HG02852 (cell line): ENCODE measurements around the gene LRCH1.

Experiments
- ATAC-seq: cut with Tn5 transposase; IDR thresholded peaks from one replicate; pipeline ENCODE4 v1.9.1; 2021; ENCODE audit warnings: mild to moderate bottlenecking, moderate library complexity; ENCODE audit not compliant: unreplicated experiment

The LRCH1 gene

DNA sequence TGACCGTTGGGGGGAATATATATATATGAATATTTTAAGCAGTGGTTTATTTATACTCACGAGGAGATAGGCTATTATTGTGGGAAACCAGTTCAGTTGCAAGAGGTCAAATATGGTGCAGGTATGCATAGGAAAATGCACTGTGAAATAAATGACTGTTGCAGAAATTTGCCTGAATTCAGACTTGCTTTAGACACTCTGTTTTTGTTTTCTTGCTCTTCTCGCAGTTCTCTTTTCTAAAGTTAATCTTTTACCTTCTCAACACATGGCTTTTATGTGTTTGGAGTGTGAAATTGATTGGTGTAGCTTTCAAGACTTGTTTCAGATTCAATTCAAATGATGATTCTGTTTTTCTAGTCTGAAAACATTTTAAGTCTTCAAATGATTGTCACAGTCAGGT, 109.7 kb downstream of the LRCH1 start:
- no peak for ATAC-seq

DNA sequence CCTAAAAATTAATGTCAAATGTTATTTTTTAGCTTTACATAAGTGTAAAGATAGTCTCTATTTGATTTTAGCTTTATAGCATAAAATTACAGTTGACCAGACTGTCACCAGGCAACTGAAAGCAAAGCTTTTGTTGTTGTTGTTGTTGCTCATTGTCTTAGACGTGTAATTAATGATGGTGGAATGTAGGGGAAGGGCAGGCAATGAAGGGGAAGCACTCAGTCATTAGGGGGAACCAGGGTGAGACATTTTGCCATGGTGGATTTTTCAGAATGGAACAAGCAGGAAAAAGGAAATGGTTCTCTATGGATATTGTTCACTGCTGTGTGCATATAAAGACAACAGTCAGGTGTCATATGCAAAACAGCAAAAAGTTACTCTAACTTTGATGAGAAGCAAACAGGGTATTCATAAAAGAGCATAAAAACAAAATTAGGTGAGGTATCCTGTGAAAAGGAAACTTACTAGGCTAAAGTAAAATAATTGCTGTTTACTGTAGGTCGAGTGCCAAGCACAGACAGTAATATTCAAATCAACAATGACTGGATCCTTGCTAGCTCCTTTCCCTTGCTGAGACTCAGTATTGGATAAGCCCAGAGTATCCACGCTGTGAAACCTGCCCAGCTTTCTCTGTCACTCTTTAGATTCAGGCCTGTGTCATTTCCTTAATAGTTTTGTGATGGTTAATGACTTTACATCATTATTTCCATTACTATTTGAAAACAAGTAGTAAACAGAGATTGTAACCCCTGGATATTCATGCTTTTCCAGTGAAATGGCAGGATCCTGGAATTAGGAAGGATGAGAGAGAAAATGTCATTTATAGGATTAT, 110.5 kb downstream of the LRCH1 start:
- no peak for ATAC-seq

DNA sequence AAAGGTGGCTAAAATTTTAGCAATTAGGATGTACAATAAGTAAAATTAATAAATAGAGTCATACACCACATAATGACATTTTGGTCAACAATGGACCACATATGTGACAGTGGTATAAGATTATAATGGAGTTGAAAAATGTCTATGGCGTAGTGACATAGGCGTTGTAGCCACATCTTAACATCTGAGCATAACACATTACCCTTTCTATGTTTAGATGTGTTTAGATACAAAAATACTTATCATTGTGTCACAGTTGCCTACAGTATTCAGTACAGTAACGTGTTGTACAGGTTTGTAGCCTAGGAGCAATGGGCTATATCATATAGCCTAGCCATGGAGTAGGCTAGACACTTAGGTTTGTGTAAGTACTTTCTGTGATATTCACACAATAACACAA, 111.2 kb downstream of the LRCH1 start:
- ATAC-seq: no peak

DNA sequence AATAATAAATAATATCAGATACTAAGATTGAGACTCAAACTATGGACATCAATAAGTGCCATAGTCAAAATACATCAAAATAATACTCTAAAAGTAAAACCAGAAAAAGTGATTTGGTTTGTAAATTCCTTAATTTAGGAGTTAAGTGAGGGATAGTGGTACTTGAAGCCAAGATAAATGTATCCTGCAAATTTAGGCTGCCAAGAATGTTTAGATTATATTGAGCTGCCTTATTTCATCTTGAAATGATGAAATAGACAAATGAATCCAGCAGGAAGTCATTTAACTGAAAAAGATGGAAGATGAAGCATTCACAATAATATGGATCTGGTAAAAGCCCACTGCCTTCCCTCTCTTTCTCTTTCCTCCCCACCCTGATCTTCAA, 112.3 kb downstream of the LRCH1 start:
- ATAC-seq: no peak

DNA sequence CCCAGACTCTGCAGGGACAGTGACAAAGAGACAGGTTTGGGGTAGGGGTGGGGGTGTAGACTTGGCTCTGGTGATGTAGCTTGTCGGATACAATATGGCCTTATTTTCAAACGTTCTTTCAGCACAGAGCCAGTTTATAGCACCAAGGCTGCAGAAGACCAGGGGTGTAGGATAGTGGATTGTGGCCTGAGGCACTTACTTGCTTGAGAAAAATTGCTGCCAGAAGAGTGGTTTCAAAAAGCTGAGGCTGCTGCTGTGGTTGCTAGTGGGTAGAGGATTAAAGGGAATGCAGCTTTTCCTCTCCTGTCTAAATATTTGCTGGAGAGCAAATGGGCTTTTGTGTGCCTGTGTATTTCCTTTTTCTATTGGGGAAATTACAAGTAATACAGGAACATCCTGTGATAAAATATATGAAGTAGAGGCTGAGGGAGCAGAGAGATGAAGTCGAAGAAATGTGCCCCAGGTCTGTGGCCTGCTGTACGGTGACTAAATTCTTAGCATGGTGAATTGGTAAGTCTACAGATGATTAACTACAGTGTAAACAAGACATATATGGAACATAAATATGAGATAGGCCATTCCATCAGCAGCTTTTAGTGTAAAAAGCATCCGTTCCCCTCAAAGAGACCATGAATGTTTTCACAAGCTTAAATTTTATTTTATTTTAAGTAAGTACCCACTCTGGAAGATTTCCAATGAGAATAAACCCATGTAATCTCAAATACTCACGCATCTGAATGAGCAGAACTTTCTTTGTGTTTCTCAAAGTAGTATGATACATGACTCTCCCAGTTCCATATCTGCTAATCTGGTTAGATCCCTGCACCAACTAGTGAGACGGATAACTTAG, 112.9 kb downstream of the LRCH1 start:
- no peak for ATAC-seq

DNA sequence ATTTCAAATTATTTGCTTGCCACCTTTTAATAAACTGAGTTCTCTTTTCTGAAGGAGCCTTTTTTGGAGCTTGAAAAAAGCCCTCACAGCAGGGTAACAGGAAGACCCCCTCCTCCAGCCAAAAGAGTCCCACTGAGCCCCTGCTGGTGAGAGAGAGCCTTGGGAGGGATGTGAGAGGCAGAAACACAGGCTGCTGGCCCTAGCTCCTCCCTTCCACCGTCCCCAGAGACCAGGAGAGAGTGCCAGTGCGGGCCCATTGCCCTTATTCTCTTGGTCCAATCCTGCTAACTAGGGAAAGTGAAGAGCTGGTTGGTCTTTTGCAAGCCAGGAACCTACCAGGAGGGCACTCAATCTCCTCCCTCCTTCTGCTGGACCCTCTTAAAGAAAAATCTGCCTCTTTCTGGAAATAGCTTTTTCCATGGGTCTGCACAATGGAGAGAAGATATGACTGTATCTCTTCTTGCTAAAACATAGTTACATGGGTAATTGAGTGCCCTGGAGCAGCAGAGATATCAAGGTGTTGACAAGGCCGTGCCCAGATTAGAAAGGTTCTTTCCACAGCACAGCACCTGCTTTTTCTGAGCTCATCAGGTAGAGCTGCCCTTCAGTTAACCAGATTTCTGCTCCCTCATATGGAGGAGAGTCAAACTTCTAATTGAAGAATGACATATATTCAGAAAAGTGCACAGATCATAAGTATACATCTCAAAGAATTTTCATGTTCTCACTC, 113.9 kb downstream of the LRCH1 start:
- ATAC-seq: no peak

DNA sequence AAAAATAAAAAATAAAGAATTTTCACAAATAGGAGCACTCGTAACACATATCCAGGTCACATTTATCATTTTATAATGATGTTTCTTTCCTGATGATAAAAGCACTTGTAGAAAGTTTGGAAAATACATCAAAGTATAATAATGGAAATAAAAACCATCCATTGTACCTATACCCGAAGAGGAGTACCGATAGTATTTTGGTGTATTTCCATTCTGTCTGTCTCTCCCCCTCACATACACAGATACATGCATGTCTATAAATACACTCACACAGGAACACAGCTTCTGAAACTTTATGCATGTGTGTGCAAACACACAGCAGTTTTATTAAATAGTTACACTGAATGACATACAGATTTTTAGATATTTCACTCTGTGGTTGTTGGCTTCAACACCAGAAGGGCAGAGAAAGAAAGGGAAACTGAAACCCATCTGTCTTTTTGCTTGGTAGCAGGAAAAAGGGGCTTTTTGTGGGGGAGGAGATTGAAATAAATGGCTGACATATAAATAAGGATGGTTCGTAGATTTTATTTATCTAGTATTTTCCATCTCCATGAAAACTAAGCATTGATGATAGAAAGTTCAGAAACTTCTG, 114.8 kb downstream of the LRCH1 start:
- ATAC-seq: peak; percentile 70

DNA sequence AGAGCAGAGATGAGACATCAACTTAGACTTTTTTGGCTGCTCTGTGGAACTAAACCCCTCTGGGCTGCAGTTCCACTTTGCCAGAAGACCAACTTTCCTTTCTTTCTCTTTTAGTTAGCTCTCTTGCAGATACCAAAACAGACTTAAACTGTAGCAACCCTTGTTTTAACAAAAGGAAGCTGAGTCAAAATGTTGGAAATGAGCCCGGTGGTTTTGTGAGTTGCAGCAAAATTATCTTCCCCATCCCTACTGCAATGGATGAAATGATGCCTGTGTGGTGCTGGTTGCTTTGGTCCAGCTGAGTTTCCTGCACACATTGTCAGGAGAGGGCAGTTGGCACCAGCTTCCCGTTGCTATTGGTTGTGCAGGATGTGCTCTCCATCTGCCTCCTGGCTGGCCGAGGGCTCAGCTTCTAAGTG, 115.3 kb downstream of the LRCH1 start:
- peak; percentile 27 for ATAC-seq

DNA sequence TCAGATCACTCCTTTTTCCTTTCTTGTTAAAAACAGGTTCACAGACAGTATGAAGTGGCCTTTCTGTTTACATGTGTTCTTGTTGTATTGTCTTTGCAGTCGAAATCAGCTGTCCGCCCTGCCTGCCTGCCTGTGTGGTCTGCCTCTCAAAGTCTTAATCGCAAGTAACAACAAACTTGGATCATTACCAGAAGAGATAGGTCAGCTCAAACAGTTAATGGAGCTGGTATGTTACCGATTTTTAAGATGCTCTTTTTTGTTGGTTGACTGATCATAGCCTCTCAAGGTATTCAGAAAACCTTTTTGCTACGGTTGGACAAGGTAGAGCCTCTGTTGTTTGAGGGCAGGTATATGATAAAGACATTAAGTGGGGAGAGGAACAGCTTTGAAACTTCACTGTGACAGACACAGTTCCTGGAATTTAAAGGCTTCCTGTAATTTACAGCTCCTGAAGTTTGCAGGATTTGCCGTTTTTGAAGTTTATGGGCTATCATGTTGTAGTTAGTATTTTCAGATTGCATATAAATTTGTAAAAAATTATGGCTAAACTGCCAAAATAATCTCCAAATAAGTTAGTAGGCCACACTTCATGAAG, 116.1 kb downstream of the LRCH1 start:
- no peak for ATAC-seq

DNA sequence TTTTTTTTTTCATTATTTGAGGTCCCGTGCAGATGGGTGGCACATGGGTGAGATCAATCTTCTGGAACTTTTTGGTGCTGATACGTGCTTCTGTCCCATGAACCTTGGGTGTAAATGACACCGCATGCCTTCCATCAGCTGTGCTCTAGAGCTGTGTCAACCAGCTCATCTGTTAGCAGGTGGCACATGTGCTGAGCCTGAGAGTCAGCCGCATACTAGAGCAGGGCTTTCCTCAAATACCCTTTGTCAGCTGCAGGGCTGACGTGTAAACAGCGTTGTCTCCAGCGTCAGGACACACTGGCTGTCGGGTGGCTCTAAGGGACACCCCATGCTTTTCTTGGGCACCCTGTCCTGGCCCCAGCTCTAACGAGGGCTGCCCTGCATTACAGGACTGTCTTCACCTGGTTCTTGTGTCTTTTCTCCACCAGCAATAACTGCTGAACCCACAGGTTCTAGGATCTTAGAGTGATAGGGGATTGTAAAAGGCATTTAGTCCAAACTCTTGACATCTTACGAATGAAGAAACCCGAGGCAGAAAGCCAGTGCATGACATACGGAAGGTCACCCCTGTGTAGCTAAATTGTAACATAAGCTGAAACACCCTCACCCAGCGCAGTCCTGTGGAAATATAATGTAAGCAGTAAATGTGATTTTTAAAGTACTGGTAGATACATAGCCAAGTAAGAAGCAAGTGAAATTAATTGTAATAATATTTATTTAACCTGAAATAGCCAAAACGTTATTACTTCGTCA, 119.5 kb downstream of the LRCH1 start:
- no peak for ATAC-seq

DNA sequence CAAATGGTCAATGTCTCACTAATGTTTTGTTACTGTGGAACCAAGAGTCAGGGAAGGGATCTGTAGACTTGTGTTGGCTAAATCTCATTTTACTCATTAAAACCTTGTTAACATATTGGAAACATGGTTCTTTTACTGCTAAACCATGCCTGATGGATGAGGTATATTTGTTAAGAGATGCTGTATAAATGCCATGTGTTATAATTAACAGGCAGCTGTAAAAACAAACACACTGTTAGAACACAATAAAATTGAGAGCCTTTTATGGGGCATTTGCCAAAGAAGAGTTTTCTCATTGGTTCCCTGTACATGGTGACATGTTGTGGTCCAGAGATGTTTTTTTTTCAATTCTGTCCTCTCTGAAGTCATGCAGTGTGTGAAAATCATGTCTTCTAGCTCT, 122.0 kb downstream of the LRCH1 start:
- ATAC-seq: no peak

DNA sequence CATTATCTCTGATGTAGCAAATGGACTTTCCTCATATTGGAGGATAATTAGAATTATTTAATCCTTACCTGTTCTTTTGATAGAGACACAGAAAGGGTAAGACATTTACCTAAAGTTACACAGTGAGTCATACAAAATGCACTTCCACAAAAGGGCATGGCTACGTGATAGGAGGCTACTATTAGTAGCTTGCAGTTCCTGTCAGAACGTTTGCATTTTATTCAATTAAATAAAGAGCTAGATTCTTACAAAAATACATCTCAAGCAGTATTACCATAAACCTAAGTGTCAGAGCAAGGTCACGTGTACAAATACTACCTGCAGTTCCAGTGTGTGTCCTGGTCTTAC, 123.4 kb downstream of the LRCH1 start:
- ATAC-seq: no peak

DNA sequence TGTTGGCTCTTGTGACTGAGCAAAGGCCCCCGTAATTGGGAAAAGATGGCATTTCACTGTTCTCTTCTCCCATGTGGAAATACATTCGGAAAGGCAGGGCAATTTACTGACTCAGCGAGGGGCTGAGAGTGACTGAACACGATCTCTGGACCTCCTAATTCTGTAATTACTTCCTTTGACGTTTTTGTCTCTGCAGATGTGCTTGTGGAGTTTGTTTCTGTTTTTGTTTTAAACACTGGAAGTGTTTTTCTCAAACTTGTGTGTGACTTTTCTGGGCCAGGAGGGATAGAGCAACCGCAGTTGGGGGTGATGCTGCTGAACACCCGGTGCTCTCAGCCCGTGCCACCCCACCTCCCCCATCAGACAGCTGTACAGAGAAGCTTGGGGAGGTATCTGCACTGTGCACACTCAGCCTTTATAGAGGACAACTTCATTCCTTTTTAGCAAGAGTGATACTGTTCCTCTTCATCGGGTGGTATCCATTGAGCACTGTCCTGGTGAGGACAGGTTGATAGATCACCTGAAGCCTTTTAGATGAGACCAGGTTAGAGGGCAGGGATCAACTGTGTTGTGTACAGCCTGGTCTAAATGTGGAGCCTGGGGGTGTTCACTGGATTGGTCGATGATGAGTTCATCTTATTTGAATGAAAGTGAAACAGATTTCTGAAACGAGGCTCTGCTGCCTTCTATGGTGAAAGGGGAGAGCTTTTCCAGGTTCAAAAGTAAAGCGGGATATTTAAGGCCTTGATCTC, 126.6 kb downstream of the LRCH1 start:
- peak; percentile 94 for ATAC-seq

DNA sequence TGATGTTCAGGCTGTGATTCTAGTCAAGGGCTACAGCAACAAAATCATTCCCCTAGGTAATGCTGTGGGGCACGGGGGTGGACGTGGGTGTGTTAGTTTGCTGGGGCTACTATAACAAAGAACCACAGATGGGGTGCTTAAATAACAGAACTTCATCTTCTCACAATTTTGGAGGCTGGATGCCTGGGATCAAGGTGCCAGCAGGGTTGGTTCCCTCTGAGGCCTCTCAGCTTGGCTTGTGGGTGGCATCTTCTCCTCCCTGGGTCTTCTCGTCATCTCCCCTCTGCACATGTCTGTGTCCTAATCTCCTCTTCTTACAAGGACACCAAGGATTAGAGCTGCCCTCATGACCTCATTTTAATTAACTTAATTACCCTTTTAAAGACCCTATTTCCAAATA, 129.0 kb downstream of the LRCH1 start:
- ATAC-seq: no peak

DNA sequence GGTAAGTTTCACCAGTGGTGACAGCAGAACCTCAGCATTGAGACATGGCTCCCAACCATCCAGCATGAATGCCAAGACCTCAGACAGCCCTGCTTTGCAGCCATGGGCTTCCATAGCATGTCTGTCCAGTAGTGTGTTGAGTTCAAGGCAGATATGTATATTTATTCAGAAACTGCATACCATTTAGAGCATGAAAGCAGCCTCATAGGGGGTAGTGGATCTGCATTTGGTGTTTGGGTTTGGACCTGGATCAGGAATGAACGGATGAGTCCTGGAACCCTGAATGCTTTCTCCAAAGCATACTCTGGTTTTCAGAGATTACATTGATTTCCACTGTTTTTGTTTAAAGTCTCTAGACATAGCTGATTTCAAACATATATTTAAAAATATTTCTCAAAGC, 129.7 kb downstream of the LRCH1 start:
- no peak for ATAC-seq

DNA sequence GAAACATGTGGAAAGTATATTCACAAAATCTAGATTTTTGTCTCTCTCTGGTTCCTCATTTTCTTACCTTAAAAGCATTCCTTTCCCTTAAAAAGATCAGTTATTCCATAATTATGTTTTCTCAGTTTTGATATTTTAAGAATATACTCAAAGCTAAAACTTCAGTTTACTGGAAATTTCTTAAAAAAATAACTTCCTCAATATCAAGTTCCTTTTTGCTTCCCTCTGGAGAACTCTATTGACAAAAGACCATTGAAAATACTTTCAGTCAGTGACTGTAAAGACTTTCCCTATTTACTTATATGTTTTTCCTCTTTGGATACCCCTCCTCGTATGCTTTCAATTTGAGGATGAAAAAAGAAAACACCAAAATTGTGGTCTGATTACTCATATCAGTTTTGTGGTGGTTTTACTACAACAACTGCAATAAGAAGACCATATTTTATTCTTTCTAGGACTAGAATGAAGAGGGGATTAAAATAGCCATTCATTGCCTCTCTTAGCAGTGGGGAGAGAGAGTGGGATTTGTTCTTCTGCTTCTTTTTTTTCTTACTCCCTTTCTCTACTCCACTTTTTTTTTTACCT, 130.8 kb downstream of the LRCH1 start:
- ATAC-seq: no peak

DNA sequence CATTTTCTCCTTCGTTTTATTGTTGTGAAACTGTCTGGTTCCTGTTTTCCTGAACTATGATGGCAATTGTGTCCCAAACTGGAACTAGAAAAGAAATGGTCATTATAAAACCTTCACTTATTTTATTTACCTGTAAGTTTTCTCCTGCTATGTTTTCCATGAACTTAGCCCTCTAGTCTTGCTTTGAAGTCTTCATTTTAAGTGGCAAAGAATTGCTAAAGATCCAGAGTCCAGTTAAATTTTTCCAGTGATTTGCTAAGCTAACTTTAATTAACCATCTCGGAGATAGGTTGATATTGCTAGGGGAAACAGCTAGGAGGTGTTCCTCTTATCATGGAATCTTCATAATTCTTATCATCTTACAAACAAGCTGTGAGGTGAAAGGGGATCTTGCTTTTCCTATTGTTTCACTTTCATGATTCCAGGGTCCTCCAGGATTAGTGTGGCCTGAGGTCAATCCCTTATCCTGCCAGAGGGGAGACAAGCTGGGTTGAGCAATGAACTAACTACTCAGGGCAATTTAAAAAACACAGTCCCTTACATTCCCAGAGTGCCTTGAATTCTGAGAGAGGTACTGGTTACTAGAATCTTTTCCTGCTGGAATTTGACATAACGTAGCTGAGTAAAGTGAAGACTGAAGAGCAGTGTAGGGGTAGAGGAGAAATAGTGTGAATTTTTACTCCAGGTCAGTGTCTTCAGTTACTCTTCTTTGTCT, 131.5 kb downstream of the LRCH1 start:
- ATAC-seq: no peak

DNA sequence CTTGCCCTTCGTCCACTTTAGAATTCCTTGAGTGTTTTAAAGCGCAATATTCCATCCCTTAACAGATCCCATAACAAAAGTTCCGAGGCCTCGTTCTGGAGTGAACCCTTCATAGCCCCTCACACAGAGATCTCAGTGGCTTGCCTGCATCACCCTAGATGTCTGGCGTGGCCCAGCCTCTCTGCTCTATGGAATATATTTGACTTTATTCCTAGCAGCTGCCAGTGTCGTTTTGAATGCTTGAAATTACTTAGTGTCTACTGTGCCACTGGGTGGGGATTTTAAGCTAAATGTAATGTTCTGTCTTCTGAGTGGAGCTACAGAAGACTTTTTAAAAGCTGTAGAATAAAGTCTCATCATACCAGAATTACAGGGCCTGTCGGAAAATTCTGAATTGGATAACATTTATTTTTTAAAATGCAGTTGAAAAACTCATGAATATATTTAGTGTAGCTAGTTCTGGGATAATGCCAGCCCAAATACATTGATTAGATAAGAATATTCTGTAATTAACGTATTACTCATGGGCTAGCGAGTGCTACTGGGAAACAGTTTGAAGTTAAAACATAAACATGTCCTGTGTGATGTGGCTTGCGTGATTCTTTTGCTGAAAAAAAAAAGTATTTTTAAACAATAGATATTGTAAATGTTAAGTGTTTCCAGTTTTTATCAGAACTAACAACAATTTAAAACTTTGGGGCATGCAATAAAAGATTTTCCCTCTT, 132.2 kb downstream of the LRCH1 start:
- no peak for ATAC-seq
